Heart right ventricle (tissue), 16 donors: ENCODE measurements around the gene FOXRED1. TPM values are rescaled to one million over a fixed set of nuclear protein-coding genes. Genes with fewer than 3 reads are reported as not detected.

Source experiments
- ATAC-seq, 8 donors: fragments of 200-7000 bp; cut with Tn5 transposase; one replicate each; pipeline ENCODE4 v1.9.1; 2020; ENCODE audit warnings: mild to moderate bottlenecking in 8 of 8, moderate library complexity in 8 of 8, moderate number of reproducible peaks in 1 of 8
- DNase-seq, 2 donors: peaks; one replicate each; pipeline ENCODE4 v3.0.0-alpha.2; 2020
- H3K27ac ChIP-seq, 10 donors: fragments of 200-600 bp; sonication (generic) in 2 of 10; one replicate each; pipeline versions ENCODE4 v1.5.0 to v1.8.0; 2020 to 2022; ENCODE audit warnings: mild to moderate bottlenecking in 3 of 10
- H3K27me3 ChIP-seq, 7 donors: fragments of 200-600 bp; one replicate each; pipeline ENCODE4 v1.8.0; 2021 to 2022; ENCODE audit warnings: mild to moderate bottlenecking in 2 of 7
- H3K36me3 ChIP-seq, 9 donors: fragments of 200-600 bp; sonication (generic) in 1 of 9; one replicate each; pipeline versions ENCODE4 v1.5.0 to v1.8.0; 2020 to 2022; ENCODE audit warnings: mild to moderate bottlenecking in 2 of 9
- H3K4me1 ChIP-seq, 9 donors: fragments of 200-600 bp; sonication (generic) in 1 of 9; one replicate each; pipeline versions ENCODE4 v1.5.0 to v1.8.0; 2020 to 2022; ENCODE audit warnings: mild to moderate bottlenecking in 4 of 9
- H3K4me3 ChIP-seq, 10 donors: fragments of 200-600 bp; sonication (generic) in 2 of 10; one replicate each; pipeline versions ENCODE4 v1.5.0 to v1.8.0; 2020 to 2022; ENCODE audit warnings: mild to moderate bottlenecking in 7 of 10, moderate library complexity in 2 of 10
- H3K9me3 ChIP-seq, 11 donors: fragments of 200-600 bp in 10 of 11; sonication (generic) in 2 of 11; one replicate each; pipeline versions ENCODE4 v1.5.0 to v1.8.0; 2013 to 2022; ENCODE audit warnings: mild to moderate bottlenecking in 2 of 11, control low read depth in 1 of 11, moderate library complexity in 1 of 11
- WGBS, 2 donors: extraction: QIAGEN DNeasy Blood & Tissue Kit; methylation state at CpG; one replicate each; pipeline ENCODE4 v1.1.7; 2013; ENCODE audit warnings: inconsistent platforms in 1 of 2; 5-methylcytosine and 5-hydroxymethylcytosine counted together
- intact Hi-C, 10 donors: fragments of 100-400 bp; cut with DNase I; formaldehyde crosslinking; loops; one replicate each; pipeline versions ENCODE4 v1.11.1 to v1.14.2; 2022
- polyA plus RNA-seq, 2 donors: library from polyadenylated mRNA; stranded (reverse); fragments of 200-250 nt; gene quantifications; one replicate each; pipeline ENCODE4 v1.2.3, GENCODE V29; 2013
- total RNA-seq, 10 donors: library from RNA; stranded (reverse); fragmentation: NEBNext Ultra II Directional in 3 of 10; extraction: Animal tissue kit (Norgen Biotek cat#: 25700) in 3 of 10; gene quantifications; one replicate each; pipeline versions ENCODE4 v1.2.1 to v1.2.4, GENCODE V29; 2021 to 2023
- TF ChIP-seq, protein P1 (sequence below), 9 donors: fragments of 200-600 bp; sonication (generic) in 2 of 9; IDR thresholded peaks; one replicate each; pipeline versions ENCODE4 v1.5.0 to v1.8.0; 2021 to 2022; ENCODE audit warnings: antibody characterized with exemption in 9 of 9, mild to moderate bottlenecking in 5 of 9, moderate library complexity in 1 of 9
- donor health status: Arrhythmogenic right ventricular cardiomyopathy.
- donor health status: ischemic (EF 13 %, LVEDD 7.1; RV severe dilation, severe dysfunction).
- donor health status: healthy with polysubstance abuse.
- donor health status: DM: no; HTN: yes; CAD: no.
- donor health status: DM: no; HTN: no; CAD: no.
- donor health status: ischemic (EF 25% LVEDD 6.9; RV normal size, moderate dysfunction).
- donor health status: ischemic (EF 25% LVEDD 5.7; RV mildly dilated, moderate dysfunction).
- donor health status: healthy.
- donor health status: DM: yes; HTN: yes; CAD: no.
- donor health status: Ischemic cardiomyopathy.
- donor health status: ischemic (EF 35%, LVEDD 5.7; RV mildly dilated, moderate dysfunction).
- donor health status: nonischemic (EF 11% LVEDD 7.7; RV severe dilation, severe dysfunction).
- donor health status: DM: yes; HTN: yes; CAD: no.
- donor health status: PGD.
- donor health status: ischemic (EF 29% LVEDD 5.4; RV normal size, mild dysfunction).
- donor health status: nonischemic (EF 23%, LVEDD 6.1; RV moderate dilation, normal function).

The FOXRED1 gene
- total and polyA plus RNA-seq, 12 donors: 19.0 to 46.3 (median 32.1) TPM

GRCh38 chr11:126225295-126225665, 43.7 kb upstream of the FOXRED1 start:
- intact Hi-C loops: no loop called here
- TF ChIP-seq, protein P1, sequence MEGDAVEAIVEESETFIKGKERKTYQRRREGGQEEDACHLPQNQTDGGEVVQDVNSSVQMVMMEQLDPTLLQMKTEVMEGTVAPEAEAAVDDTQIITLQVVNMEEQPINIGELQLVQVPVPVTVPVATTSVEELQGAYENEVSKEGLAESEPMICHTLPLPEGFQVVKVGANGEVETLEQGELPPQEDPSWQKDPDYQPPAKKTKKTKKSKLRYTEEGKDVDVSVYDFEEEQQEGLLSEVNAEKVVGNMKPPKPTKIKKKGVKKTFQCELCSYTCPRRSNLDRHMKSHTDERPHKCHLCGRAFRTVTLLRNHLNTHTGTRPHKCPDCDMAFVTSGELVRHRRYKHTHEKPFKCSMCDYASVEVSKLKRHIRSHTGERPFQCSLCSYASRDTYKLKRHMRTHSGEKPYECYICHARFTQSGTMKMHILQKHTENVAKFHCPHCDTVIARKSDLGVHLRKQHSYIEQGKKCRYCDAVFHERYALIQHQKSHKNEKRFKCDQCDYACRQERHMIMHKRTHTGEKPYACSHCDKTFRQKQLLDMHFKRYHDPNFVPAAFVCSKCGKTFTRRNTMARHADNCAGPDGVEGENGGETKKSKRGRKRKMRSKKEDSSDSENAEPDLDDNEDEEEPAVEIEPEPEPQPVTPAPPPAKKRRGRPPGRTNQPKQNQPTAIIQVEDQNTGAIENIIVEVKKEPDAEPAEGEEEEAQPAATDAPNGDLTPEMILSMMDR (IDR thresholded peaks at IDR 0.05): no peak
- no peaks in the 10 kb centered on the region for H3K9me3 ChIP-seq
- peak overlapping the region in 3 of 10 donors; percentile 8 to 71 (median 15) for H3K27ac ChIP-seq
- DNase-seq (no peak), ATAC-seq (no peak)
- no peaks in the 10 kb centered on the region for H3K27me3 ChIP-seq
- no peak overlapping the region for H3K4me3 ChIP-seq
- peaks cover 0 to 12% (median 0%) of the 10 kb centered on the region in 9 donors for H3K36me3 ChIP-seq
- WGBS, 2 donors: 87 to 96% methylated on average over 2 of the region's 2 CpGs
- peaks cover 0 to 17% (median 8%) of the 10 kb centered on the region in 9 donors for H3K4me1 ChIP-seq

DNA sequence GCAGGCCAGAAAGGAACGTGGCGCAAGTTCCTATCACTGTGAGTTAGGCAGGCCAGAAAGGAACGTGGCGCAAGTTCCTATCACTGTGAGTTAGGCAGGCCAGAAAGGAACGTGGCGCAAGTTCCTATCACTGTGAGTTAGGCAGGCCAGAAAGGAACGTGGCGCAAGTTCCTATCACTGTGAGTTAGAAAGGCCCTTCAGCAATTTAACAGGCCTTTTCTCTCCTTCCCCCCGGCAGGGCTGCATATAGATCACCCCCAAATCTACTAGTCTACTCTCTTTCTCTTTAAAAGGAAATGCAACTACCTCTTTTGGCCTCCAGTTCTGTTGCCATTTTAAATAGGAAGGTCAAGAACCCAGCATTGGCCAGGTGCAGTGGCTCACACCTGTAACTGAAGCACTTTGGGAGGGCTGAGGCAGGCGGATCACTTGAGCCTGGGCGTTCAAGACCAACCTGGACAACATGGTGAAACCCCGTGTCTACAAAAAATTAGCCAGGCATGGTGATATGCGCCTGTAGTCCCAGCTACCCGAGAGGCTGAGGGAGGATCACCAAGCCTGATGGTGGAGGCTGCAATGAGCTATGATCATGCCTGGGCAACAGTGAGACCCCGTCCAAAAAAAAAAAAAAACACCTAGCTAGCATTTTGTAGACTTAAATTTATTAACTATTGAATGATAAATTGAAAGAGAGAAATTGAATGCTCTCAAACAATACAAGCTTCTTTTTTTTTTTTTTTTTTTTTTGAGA, 42.4 kb upstream of the FOXRED1 start:
- H3K9me3 ChIP-seq: no peaks in the 10 kb centered on the region
- peaks cover 0 to 12% (median 0%) of the 10 kb centered on the region in 9 donors for H3K36me3 ChIP-seq
- H3K27me3 ChIP-seq: no peaks in the 10 kb centered on the region
- H3K27ac ChIP-seq: peak overlapping the region in 5 of 10 donors; percentile 18 to 75 (median 53)
- peaks cover 0 to 30% (median 17%) of the 10 kb centered on the region in 9 donors for H3K4me1 ChIP-seq
- intact Hi-C loops: no loop called here
- ATAC-seq (peak in 1 of 8 donors; percentile 52), DNase-seq (no peak)
- H3K4me3 ChIP-seq: no peak overlapping the region
- WGBS, 2 donors: 95% methylated on average over 10 to 11 of the region's 15 CpGs
- TF ChIP-seq, protein P1 (IDR thresholded peaks at IDR 0.05): no peak

- TF ChIP-seq, protein P1 (IDR thresholded peaks at IDR 0.05): no peak
- Histone ChIP-seq H3K27me3 (no peaks in the 10 kb centered on the region), H3K4me3 (no peak overlapping the region), H3K4me1 (peaks cover 0 to 34% (median 29%) of the 10 kb centered on the region in 9 donors), H3K36me3 (peaks cover 0 to 22% (median 0%) of the 10 kb centered on the region in 9 donors), H3K27ac (peak overlapping the region in 2 of 10 donors; percentile 16 to 54), H3K9me3 (no peaks in the 10 kb centered on the region)
- intact Hi-C loops: no loop called here
- ATAC-seq: no peak
- 35 to 53% methylated on average over 3 of the region's 3 CpGs for WGBS, 2 donors
- no peak for DNase-seq
Measured at GRCh38 chr11:126229858-126230540, 39.0 kb upstream of the FOXRED1 start.

DNA sequence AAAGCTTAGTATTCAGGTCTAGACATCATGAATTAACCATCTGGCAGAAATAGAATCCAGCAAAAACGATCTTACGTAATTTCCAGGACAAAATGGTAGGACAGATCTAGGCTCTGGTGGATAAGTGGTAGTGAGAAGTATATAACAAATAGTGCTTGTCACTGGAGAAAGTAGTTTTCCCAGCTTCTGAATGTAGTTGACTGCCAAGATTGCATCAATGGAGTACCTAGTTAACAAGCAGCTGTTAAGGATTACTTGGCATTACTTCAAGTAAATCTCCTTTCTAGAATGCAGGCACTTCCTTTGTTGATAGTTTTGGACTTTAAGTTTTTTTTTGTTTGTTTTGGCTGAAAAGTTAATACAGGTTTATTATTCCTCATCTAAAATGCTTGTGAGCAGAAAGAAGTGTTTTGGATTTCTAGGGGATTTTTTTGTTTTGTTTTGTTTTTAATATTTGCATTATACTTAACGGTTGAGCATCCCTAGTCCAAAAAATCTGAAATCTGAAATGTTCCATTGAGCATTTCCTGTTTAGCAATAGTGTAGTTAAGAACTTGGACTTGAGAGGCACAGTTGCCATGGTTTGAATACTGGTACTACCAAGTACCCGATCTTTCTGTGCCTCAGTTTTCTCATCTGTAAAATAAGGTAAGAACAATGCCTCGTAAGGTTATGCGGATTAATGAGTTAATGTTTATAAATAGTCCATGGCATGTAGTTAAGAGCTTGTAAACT, 37.1 kb upstream of the FOXRED1 start:
- Histone ChIP-seq H3K36me3 (peaks cover 0 to 41% (median 5%) of the 10 kb centered on the region in 9 donors), H3K27me3 (no peaks in the 10 kb centered on the region), H3K4me1 (peaks cover 0 to 33% (median 29%) of the 10 kb centered on the region in 9 donors), H3K27ac (peak overlapping the region in 3 of 10 donors; percentile 11 to 54 (median 36)), H3K4me3 (no peak overlapping the region), H3K9me3 (no peaks in the 10 kb centered on the region)
- intact Hi-C loops: no loop called here
- DNase-seq (no peak), ATAC-seq (peak in 4 of 8 donors; percentile 27 to 72 (median 39))
- TF ChIP-seq, protein P1 (IDR thresholded peaks at IDR 0.05): no peak
- WGBS, 2 donors: 55 to 64% methylated on average over 6 of the region's 6 CpGs
